NCI-H1694 treated with DMSO at 0.1 percent for 48 hours (cell line): ENCODE data around the gene BSN.

Source experiments
- DNase-seq: peaks from one replicate; lab custom pipeline; 2025; lab: John Stamatoyannopoulos, UW

The BSN gene

DNA sequence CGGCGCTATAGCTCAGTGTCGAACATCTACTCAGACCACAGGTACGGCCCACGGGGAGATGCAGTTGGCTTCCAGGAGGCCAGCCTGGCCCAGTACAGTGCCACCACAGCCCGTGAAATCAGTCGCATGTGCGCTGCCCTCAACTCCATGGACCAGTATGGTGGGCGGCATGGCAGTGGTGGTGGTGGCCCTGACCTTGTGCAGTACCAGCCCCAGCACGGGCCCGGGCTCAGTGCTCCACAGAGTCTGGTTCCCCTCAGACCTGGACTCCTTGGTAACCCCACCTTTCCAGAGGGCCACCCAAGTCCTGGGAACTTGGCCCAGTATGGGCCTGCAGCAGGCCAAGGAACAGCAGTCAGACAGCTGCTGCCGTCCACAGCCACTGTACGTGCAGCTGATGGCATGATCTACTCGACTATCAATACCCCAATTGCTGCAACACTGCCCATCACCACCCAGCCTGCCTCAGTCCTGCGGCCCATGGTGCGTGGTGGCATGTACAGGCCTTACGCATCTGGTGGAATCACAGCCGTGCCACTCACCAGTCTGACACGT lies 101.5 kb downstream of the BSN start:
- DNase-seq, result no peak

DNA sequence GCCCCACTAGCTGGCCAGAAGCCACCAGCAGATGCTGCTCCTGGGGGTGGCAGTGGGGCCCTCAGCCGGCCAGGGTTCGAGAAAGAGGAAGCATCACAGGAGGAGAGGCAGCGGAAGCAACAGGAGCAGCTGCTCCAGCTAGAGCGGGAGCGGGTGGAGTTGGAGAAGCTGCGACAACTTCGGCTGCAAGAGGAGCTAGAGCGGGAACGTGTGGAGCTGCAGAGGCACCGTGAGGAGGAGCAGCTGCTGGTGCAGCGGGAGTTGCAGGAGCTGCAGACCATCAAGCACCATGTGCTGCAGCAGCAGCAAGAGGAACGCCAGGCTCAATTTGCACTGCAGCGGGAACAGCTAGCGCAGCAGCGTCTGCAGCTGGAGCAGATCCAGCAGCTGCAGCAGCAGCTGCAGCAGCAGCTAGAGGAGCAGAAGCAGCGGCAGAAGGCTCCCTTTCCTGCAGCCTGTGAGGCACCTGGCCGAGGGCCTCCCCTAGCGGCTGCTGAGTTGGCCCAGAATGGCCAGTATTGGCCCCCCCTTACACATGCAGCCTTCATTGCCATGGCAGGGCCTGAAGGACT lies 102.3 kb downstream of the BSN start:
- DNase-seq, result peak; percentile 40

DNA sequence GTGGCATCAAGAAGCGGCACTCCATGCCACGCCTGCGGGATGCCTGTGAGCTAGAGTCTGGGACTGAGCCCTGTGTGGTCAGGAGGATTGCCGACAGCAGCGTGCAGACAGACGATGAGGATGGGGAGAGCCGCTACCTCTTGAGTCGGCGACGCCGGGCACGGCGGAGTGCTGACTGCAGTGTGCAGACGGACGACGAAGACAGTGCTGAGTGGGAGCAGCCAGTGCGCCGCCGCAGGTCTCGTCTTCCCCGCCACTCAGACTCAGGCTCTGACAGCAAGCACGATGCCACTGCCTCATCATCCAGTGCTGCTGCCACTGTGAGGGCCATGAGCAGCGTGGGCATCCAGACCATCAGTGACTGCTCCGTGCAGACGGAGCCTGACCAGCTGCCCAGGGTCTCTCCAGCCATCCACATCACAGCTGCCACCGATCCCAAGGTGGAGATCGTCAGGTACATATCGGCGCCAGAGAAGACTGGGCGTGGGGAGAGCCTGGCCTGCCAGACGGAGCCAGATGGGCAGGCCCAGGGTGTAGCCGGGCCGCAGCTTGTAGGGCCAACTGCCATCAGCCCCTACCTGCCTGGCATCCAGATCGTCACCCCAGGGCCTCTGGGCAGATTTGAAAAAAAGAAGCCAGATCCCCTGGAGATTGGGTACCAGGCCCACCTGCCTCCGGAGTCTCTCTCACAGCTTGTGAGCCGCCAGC lies 103.1 kb downstream of the BSN start:
- DNase-seq, result no peak

DNA sequence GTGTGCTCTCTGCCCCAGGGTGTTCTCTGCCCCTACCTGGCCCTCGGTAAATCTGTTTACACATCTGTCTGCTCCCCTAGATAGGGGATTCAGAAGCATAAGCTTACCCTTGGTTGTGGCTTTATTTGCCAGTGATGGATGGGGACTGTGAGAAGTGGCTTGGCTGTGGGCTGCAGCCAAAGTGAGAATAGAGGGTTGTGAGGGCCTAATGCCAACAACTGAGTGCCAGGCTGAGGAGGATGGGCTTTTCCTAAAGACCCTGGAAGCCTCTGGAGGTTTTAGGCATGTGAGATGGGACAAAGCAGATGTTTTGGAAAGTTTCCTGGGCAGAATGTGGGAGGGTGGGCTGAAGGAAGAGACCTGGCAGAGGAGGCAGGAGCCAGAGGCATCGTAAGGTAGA lies 104.4 kb downstream of the BSN start:
- no peak for DNase-seq

DNA sequence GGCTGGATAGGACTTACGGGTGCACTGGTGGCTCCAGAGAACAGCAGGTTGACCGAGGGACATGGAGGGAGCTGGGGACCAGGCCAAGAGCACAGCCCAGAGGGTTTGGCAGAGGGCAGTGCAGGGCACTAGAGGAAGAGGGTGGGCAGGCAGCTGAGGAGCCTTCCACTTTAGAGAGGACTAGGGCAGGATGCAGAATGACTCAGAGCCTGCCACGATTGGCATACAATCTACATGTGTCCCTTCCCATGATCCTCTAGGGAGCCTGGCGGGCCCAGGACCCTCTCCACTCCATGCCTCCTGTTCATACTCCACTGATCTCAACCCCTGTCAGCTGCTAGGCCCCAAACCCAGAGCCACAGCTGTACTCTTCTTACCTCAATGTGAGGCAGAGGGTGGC lies 105.5 kb downstream of the BSN start:
- DNase-seq, result no peak

DNA sequence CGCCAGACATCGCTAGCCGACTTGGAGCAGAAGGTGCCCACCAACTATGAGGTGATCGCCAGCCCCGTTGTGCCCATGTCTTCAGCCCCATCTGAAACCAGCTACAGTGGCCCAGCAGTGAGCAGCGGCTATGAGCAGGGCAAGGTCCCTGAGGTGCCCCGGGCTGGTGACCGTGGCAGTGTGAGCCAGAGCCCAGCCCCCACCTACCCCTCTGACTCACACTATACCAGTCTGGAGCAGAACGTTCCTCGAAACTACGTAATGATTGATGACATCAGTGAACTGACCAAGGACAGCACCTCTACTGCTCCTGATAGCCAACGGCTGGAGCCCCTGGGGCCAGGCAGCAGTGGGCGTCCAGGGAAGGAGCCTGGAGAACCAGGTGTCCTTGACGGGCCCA lies 107.0 kb downstream of the BSN start:
- DNase-seq, result no peak

DNA sequence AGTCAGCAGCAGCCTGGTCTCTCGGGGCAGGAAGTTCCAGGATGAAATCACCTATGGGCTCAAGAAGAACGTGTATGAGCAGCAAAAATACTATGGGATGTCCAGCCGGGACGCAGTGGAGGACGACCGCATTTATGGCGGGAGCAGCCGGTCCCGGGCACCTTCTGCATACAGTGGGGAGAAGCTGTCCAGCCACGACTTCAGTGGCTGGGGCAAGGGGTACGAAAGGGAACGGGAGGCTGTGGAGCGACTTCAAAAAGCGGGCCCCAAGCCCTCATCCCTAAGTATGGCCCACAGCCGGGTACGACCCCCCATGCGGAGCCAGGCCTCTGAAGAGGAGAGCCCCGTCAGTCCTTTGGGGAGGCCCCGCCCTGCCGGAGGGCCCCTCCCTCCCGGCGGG lies 107.7 kb downstream of the BSN start:
- DNase-seq, result no peak

DNA sequence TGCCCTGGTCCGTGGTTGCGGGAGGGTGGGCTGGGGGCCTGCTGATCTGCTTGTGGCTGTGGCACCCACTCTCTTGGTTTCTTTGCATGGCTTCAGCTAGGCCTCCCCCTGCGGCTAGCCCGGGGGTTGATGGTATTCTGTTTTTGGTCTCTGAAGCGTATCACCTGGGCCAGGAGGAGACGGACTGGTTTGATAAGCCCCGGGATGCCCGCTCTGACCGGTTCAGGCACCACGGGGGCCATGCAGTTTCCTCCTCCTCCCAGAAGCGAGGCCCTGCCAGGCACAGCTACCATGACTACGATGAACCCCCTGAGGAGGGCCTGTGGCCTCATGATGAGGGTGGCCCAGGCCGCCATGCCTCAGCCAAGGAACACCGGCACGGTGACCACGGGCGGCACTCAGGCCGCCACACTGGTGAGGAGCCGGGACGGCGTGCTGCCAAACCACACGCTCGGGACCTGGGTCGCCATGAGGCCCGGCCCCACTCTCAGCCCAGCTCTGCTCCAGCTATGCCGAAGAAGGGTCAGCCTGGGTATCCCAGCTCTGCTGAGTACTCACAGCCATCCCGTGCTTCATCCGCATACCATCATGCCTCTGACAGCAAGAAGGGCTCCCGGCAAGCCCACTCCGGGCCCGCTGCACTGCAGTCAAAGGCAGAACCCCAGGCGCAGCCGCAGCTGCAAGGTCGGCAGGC lies 108.6 kb downstream of the BSN start:
- no peak for DNase-seq

DNA sequence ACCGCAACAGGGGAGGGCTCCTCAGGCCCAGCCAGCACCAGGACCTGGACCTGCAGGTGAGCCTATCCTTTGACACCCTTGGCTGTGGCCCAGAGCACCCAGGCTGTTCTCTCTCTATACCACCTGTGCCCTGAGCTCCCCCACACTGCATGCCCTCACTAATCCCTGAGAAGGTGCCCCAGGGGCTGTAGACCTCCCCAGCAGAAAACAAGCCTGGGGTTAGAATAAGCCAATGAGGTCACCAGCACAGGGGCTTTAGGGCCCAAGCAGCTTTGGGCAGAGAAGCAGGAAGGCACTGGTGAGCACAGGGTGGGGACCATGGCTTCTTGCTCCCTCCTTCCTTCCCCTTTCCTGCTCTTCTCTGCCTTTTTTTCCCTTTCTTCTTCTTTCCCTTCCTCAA lies 109.6 kb downstream of the BSN start:
- no peak for DNase-seq

DNA sequence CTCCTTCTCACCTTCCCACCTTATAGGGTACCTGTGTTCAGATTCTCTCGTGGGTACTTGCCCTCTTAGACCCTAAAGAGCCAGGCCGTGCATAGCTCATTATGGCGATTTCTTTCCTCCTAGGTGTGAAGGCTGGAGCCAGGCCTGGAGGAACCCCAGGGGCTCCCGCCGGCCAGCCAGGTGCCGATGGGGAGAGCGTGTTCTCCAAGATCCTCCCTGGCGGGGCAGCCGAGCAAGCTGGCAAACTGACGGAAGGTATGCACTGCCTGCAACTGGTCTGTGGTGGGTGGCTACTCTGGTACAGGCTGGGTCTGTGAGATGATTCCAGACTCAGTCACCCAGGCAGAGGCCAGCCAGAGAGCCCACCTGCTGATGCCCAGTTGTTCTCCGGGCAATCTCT lies 110.0 kb downstream of the BSN start:
- DNase-seq, result no peak

DNA sequence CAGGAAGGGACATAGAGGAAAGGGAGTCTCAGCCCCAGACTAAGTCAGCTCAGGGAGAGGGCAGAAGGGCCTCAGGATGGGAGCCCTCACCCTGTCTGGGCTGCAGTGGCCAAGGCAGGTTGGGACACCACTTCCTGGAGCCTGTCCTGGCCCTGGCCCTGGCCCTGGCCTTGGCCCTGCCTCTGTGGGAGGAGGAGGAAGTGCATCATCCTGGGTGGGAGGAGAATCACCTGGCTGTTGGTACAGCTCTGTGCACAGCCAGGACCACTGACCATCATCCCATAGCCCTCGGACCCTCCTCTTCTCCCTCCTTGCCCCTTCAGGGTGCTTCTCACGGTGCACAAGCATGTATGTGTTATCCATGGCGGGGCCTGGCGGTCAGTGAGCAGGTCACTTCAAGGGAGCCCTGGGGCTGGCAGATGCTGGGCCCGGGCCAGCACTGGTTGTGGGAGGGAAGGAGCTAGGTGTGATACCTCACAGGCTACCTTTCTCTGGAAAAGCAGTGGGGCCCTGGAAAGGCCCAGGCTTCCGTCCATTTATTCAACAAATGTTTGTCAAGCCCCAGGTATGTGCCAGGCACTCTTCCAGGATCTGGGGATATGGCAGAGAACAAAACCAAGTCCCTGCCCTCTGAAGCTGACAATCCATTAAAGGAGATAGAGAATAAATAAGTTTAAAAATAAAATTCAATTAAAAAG lies 111.7 kb downstream of the BSN start:
- no peak for DNase-seq

DNA sequence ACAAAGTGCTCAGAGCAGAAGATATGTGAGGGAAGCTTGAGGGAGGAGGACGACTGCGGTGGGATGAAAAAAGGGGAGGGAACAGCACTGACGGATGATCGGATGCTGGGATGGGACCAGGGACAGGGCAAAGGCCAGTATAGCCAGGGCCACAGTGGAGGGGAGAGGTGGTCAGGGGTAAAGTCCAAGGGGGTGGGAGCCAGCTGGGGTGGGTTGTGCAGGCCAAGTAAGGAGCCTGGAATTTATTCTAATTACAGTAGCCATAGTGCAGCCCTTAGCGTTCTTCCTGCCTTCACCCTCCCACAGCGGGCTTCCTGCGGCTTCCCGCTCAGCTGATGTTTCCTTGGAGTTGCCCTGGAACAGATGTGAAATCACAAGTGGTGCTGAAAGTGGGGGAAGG lies 112.3 kb downstream of the BSN start:
- no peak for DNase-seq

DNA sequence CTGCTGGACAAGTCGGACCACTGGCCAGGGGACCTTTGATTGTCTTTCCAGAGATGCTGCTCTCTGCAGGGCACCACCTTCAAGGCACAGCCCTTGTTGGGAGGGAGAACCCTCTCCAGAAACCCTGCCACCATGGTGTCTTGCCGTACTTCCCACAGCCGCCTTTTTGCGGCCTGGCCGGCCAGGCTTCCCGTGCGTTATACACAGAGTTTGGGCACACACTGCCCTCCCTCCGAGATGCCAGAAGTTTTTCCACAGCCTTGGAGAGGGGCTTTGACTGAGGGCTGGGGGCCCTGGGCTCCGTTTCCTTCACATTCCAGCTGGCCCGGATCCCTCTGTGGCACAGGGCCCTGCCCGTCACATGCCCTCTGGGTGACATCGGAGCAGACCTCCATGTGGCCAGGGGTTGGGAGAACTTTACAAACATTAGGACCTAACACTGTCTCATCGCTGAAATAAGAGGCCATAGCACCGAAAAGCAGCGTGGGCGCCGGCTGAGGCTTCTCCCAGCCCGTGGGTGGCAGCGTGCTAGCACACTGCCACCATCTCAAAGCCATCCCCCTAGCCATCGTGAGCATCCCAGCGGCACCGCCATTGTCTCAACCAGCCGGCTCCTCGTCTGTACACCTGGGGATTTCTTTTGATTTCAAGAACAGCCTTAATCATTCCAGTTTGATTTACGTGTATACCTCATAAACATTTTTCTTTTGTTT lies 113.6 kb downstream of the BSN start:
- no peak for DNase-seq

DNA sequence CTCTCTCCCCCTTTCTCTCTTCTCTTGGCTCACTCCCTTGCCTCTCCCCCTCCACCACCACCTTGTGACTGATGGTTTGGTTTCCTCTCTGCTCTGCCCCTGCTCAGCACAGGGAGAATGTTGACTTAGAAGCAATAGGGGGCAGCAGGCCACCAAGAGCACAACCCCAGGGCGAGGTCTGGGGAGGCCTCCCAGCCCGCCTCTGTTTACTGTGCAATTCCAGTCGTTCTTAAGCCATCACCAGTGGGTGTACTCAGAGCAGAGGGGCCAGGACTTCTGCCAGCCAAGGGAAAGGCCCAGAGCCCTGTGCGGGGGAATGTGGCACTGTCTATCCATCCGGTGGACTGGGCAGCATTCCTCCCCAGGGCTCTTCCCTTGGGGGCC lies 114.1 kb downstream of the BSN start:
- DNase-seq, result no peak

DNA sequence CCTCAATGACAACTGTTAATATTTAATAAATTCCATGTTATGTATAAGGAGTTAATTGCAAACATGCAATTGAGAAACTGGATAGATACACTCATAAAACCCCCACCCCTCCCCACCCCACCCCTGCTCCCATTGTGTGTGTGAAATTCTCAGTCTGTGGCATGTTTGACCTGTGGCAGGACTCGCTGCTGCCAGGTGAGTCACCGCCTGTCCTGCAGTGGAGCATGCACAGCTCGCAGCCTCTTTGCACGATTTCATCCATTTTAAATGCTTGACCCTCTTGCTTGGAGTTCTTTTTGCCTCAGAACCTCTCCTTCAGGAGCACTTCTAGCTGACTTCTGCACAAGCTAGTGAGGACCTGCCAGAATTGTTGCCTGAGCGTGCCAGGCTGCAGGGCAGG lies 114.6 kb downstream of the BSN start:
- no peak for DNase-seq

DNA sequence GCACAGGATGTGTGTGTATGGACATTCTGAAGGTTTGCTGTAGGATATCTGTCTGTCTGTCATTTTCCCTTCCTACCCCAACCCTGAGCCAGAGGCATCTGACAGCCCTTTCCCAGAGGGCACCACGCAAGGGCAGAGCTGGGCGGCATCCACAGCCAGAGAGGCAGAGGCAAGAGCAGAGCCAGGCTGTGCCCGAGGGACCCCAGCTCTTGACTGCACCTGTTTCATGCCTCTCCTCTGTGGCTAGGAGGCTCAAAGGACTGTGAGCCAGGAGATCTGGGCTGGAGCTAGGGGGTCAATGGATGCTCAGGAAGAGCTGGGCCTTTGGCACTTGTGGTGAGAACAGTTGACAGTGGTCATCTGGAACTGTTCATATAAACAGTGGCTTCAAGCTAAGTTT lies 115.1 kb downstream of the BSN start:
- no peak for DNase-seq

DNA sequence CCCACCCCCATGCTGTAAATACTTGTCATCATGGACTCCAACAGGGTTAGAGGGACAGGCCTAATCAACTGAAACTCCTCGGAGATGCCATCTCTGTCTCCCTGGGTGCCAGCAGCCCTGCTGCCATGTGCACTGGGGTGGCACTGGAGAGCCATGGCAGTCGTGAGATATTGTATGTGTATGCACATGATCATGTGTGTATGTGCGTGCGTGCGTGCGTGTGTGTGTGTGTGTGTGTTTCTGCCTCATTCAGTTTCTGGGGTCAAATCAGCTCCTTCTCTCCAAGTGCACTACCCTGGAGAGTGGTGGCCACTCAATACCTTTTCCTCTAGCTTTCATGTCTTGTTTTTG lies 116.6 kb downstream of the BSN start:
- DNase-seq, result no peak

DNA sequence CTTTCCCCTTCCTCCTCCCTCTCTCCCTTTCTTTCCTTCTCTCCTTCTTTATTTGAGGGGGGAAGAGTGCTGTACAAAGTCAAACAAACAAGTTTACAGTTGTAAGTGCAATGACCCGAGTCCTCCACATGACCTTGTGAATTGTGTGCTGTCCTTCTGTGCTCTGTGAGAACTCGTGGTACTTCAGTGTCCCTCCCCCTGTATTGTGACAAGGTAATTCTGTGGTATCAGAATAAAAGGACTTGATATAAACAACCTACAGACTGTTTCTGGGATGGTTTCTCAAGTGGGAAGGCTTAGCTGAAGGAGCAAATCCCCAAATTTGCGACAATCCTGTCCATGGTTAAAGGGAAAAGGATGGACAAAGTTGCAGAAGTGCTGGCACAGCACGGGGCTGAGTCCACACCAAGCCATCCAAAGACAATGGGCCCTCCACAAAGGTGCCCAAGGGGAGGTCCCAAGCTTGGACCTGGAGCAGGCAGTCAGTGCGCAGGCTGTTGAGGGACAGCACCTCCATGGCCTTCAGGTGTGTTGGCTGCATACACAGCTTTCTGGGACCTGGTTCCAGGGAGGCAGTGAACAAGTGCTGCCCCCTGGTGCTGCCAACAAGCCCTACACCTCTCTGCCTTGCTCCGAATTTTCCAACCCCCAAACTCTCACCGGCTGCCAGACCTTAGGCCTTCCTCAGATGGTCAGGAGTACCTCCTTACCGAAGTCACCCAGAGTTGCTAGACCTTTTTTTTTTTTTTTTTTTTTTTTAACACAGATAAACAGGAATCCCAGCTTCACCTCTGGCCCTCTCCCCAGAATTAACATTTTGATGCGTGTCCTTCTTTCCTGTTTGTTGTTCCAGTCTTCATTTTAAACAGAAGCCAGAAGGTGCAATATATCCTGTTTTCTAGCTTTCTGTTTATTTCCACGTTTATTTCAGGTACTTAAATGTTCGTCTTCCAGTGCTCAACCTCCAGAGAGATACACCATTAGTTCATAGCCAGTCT lies 117.3 kb downstream of the BSN start:
- no peak for DNase-seq

DNA sequence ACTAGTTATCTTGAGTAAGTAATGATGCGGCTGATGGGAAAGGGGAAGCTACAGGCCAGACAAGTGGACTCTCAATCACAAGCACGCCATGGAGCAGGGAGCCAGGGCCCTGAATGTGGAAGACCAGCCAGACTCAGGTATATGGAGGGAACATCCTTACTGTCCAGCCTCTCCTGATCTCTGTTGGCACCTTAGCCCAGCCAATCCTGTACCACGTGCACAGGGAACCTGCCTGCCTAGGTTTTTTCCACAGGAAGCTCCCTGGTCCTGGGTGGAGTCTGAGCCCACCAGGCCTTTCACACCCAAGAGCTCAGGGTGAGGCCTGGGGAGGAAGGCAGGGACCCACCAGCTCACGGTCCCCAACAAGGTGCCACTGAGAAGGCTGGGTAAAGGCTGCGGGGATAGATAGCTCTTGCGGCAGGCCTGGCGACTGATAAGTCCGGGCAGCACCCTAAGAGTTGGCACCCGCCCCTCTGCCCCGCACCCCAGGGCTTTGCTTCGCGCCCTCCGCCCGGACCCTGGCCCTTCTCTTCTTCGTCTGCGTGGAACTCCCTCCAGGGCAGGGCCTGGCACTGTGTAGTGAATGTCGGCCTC lies 118.9 kb downstream of the BSN start:
- DNase-seq, result no peak

DNA sequence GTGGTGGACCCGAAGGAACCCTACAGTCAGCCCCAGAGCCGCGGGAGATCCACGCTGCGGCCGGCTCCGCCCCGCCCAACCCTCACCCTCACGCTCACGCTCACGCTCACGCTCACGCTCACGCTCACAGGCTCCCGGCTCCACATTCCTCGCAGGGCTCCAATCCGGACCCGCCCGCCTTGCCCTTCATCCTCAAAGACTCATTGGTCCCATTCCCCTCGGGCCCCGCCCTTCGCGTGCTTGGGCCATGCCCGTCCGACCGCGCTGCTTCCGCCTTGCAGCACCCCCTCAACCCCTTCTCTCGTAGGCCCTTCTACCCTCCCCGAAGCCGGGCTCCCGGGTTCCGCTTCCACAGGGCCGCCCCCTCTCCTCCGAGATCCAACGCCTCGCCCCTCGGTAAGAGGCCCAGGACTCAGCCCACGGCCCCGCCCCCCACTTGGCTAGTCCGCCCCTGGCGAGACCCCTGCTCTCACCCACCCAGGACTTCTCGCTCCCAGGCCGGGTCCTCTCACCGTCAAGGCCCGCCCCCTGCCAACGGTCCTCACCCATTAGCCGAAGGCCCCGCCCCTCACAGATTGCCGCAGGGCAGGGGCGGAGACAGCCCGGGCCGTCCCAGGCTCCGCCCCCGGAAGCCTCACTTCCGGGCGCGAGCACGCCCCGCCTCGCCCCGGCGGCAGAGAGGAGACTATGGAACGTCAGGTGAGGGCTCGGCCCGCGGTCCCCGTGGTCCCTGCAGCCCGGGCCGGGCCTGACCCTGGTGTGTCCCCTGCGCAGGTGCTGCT lies 119.6 kb downstream of the BSN start, which contains the start of gene APEH:
TSS of gene APEH (plus strand) at position 637 of the 782 bp plus-strand sequence. CDS start at position 688, 51 bp downstream.
- no peak for DNase-seq
